Measurements from ENCODE around the gene GRID2.

GRID2 gene

GRCh38 chr4:93152491-93152890, 848.7 kb downstream of the GRID2 start:
- TF ChIP-seq PAX5 (IDR thresholded peaks at IDR 0.05; ENCODE audit: insufficient read depth, low read length, severe bottlenecking) (no peak), POU2F2 (IDR thresholded peaks at IDR 0.05; ENCODE audit: low read depth, low read length) (no peak), POLR2AphosphoS5 (IDR thresholded peaks at IDR 0.05; ENCODE audit: low read depth, low read length) (no peak), POLR2A (IDR thresholded peaks at IDR 0.05; ENCODE audit: low read depth, low read length) (no peak), TAF1 (IDR thresholded peaks at IDR 0.05; ENCODE audit: low read depth, low read length) (no peak), SPI1 (IDR thresholded peaks at IDR 0.05; ENCODE audit: low read depth, low read length) (no peak)
- no peak for FAIRE-seq

DNA sequence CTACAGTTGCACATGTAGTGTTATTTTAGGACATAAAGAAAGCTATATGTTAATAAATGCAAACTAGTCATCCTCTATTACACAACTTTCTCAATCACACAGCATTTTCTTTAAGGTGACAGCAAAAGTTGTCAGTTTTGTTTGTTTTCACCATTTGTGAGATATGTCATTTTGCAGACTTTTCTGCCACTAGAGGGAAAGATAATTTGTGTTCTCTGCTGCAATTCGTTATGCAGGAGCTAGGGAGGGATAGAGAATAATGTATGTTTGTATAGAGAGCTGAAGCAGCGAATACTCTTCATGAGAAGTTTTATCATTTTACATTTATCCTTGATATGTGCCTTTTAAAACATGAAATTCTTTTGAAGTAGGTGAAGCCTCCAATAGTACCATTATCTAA, 854.2 kb downstream of the GRID2 start:
- no peak for TF ChIP-seq PAX5 (IDR thresholded peaks at IDR 0.05; ENCODE audit: insufficient read depth, low read length, severe bottlenecking)
- no peak for TF ChIP-seq TAF1 (IDR thresholded peaks at IDR 0.05; ENCODE audit: low read depth, low read length)
- TF ChIP-seq POU2F2 (IDR thresholded peaks at IDR 0.05; ENCODE audit: low read depth, low read length): no peak
- FAIRE-seq: no peak
- no peak for DNase-seq (ENCODE audit: insufficient read length, low spot score)

More at GRCh38 chr4:93152491-93152890, 848.7 kb downstream of the GRID2 start:
- DNase-seq (ENCODE audit: insufficient read length, low spot score): no peak

DNA sequence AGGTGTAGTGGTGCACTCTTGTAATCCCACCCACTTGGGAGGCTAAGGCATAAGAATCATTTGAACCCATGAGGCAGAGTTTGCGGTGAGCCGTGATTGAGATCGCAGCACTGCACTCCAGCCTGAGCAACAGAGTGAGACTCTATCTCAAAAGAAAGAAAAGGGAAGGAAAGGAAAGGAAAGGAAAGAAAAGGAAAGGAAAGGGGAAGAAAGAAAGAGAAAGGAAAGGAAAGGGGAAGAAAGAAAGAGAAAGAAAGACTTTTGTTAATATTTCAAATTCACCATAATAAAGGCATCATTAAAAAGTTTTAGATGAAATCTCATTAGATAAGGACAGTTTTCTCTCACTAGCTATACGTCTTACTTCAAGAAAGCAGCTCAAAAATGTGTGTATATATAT, 864.3 kb downstream of the GRID2 start:
- no peak for DNase-seq (ENCODE audit: insufficient read length, low spot score)
- FAIRE-seq: no peak
- TF ChIP-seq POLR2A (IDR thresholded peaks at IDR 0.05; ENCODE audit: low read depth, low read length) (no peak), TAF1 (IDR thresholded peaks at IDR 0.05; ENCODE audit: low read depth, low read length) (no peak), PAX5 (IDR thresholded peaks at IDR 0.05; ENCODE audit: insufficient read depth, low read length, severe bottlenecking) (no peak), POLR2AphosphoS5 (IDR thresholded peaks at IDR 0.05; ENCODE audit: low read depth, low read length) (no peak)

DNA sequence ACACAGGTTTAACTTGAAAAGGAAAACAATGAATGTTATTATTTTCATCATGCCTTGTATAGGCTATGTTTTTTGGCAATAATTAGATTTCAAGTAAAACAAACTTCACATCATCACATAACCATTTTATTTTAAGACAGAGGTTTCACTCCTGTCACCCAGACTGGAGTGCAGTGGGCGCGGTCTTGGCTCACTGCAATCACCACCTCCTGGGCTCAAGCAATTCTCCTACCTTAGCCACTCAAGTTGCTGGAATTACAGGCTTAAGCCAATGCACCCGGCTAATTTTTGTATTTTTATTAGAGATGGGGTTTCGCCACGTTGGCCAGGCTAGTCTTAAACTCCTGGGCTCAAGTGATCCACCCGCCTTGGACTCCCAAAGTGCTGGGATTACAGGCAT, 866.2 kb downstream of the GRID2 start:
- DNase-seq (ENCODE audit: insufficient read length, low spot score) (no peak), FAIRE-seq (no peak)
- TF ChIP-seq POLR2A (IDR thresholded peaks at IDR 0.05; ENCODE audit: low read depth, low read length): no peak
- no peak for TF ChIP-seq SPI1 (IDR thresholded peaks at IDR 0.05; ENCODE audit: low read depth, low read length)
- no peak for TF ChIP-seq TAF1 (IDR thresholded peaks at IDR 0.05; ENCODE audit: low read depth, low read length)
- no peak for TF ChIP-seq POU2F2 (IDR thresholded peaks at IDR 0.05; ENCODE audit: low read depth, low read length)
- no peak for TF ChIP-seq PAX5 (IDR thresholded peaks at IDR 0.05; ENCODE audit: insufficient read depth, low read length, severe bottlenecking)
- no peak for TF ChIP-seq POLR2AphosphoS5 (IDR thresholded peaks at IDR 0.05; ENCODE audit: low read depth, low read length)

GRCh38 chr4:93174598-93174997, 870.8 kb downstream of the GRID2 start:
- TF ChIP-seq POLR2AphosphoS5 (IDR thresholded peaks at IDR 0.05; ENCODE audit: low read depth, low read length) (no peak), POLR2A (IDR thresholded peaks at IDR 0.05; ENCODE audit: low read depth, low read length) (no peak), POU2F2 (IDR thresholded peaks at IDR 0.05; ENCODE audit: low read depth, low read length) (no peak), SPI1 (IDR thresholded peaks at IDR 0.05; ENCODE audit: low read depth, low read length) (no peak), TAF1 (IDR thresholded peaks at IDR 0.05; ENCODE audit: low read depth, low read length) (no peak), PAX5 (IDR thresholded peaks at IDR 0.05; ENCODE audit: insufficient read depth, low read length, severe bottlenecking) (no peak)
- FAIRE-seq: no peak

GRCh38 chr4:93178279-93178678, 874.5 kb downstream of the GRID2 start:
- no peak for DNase-seq (ENCODE audit: insufficient read length, low spot score)
- no peak for FAIRE-seq
- TF ChIP-seq POU2F2 (IDR thresholded peaks at IDR 0.05; ENCODE audit: low read depth, low read length) (no peak), TAF1 (IDR thresholded peaks at IDR 0.05; ENCODE audit: low read depth, low read length) (no peak), POLR2A (IDR thresholded peaks at IDR 0.05; ENCODE audit: low read depth, low read length) (no peak), SPI1 (IDR thresholded peaks at IDR 0.05; ENCODE audit: low read depth, low read length) (no peak), POLR2AphosphoS5 (IDR thresholded peaks at IDR 0.05; ENCODE audit: low read depth, low read length) (no peak), PAX5 (IDR thresholded peaks at IDR 0.05; ENCODE audit: insufficient read depth, low read length, severe bottlenecking) (no peak)

More at GRCh38 chr4:93174598-93174997, 870.8 kb downstream of the GRID2 start:
- DNase-seq (ENCODE audit: insufficient read length, low spot score): no peak

- DNase-seq (ENCODE audit: insufficient read length, low spot score) (no peak), FAIRE-seq (no peak)
- no peak for TF ChIP-seq PAX5 (IDR thresholded peaks at IDR 0.05; ENCODE audit: insufficient read depth, low read length, severe bottlenecking)
- no peak for TF ChIP-seq TAF1 (IDR thresholded peaks at IDR 0.05; ENCODE audit: low read depth, low read length)
- TF ChIP-seq POLR2A (IDR thresholded peaks at IDR 0.05; ENCODE audit: low read depth, low read length): no peak
- TF ChIP-seq SPI1 (IDR thresholded peaks at IDR 0.05; ENCODE audit: low read depth, low read length): no peak
- TF ChIP-seq POU2F2 (IDR thresholded peaks at IDR 0.05; ENCODE audit: low read depth, low read length): no peak
- TF ChIP-seq POLR2AphosphoS5 (IDR thresholded peaks at IDR 0.05; ENCODE audit: low read depth, low read length): no peak
These were observed 875.3 kb downstream of the GRID2 start for GRCh38 chr4:93179044-93179443.

DNA sequence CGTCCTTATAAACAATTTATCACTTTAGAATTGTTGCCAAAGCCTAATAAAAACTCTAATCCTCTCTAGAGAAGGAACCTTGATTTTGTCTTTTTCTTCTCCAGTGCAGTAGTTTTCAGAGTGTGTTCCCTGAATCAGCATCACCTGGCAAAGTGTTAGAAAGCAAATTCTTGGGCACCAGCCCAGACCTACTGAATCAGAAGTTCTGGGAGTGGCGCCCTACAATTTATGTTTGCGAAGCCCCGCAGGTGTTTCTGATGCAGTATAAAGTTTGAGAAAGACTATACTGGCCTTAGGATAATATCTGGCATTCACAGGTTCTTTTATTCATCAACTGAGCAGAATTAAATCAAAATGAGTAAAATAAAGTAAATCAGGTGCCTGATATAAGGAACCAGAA, 879.0 kb downstream of the GRID2 start:
- TF ChIP-seq POU2F2 (IDR thresholded peaks at IDR 0.05; ENCODE audit: low read depth, low read length) (no peak), PAX5 (IDR thresholded peaks at IDR 0.05; ENCODE audit: insufficient read depth, low read length, severe bottlenecking) (no peak), TAF1 (IDR thresholded peaks at IDR 0.05; ENCODE audit: low read depth, low read length) (no peak), POLR2A (IDR thresholded peaks at IDR 0.05; ENCODE audit: low read depth, low read length) (no peak), POLR2AphosphoS5 (IDR thresholded peaks at IDR 0.05; ENCODE audit: low read depth, low read length) (no peak), SPI1 (IDR thresholded peaks at IDR 0.05; ENCODE audit: low read depth, low read length) (no peak)
- no peak for FAIRE-seq
- no peak for DNase-seq (ENCODE audit: insufficient read length, low spot score)

DNA sequence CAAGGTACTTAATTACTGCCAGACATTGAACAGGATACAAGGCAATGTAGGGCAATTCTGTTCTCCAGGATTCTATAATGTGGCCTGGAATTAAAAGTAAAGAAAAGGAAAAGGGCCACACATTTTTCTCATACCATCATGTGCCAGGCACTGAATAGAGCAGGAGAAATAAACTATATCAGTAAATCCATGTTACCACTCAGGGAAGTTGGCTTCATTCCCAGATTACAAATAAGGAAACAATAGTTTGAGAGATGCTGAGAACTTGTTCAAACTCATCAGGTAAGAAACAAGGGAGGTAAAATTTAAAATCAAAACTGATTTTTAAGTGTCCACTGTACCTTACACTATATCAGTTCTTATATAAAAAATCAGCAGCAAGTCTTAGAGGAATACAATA, 879.8 kb downstream of the GRID2 start:
- DNase-seq (ENCODE audit: insufficient read length, low spot score) (no peak), FAIRE-seq (no peak)
- TF ChIP-seq POLR2AphosphoS5 (IDR thresholded peaks at IDR 0.05; ENCODE audit: low read depth, low read length): no peak
- TF ChIP-seq POU2F2 (IDR thresholded peaks at IDR 0.05; ENCODE audit: low read depth, low read length): no peak
- TF ChIP-seq PAX5 (IDR thresholded peaks at IDR 0.05; ENCODE audit: insufficient read depth, low read length, severe bottlenecking): no peak

GRCh38 chr4:93184053-93184452, 880.3 kb downstream of the GRID2 start:
- FAIRE-seq (no peak), DNase-seq (ENCODE audit: insufficient read length, low spot score) (no peak)
- no peak for TF ChIP-seq POU2F2 (IDR thresholded peaks at IDR 0.05; ENCODE audit: low read depth, low read length)
- no peak for TF ChIP-seq SPI1 (IDR thresholded peaks at IDR 0.05; ENCODE audit: low read depth, low read length)
- no peak for TF ChIP-seq TAF1 (IDR thresholded peaks at IDR 0.05; ENCODE audit: low read depth, low read length)
- TF ChIP-seq PAX5 (IDR thresholded peaks at IDR 0.05; ENCODE audit: insufficient read depth, low read length, severe bottlenecking): no peak
- TF ChIP-seq POLR2A (IDR thresholded peaks at IDR 0.05; ENCODE audit: low read depth, low read length): no peak
- no peak for TF ChIP-seq POLR2AphosphoS5 (IDR thresholded peaks at IDR 0.05; ENCODE audit: low read depth, low read length)

Measured in GM12891 (cell line).